OCI-LY3 (cell line): ENCODE measurements around the gene SDHC.
A peak's percentile ranks its signal among the peaks of the same experiment; 100 is the strongest.
"Not testable (repeated sequence)": the region's sequence is repeated elsewhere in the genome, so short reads cannot be mapped to it uniquely, and the experiment has no call there.

Source experiments
- H2AFZ ChIP-seq: fragments of 200-600, 300-600 bp; shearing (Covaris generic); 2 replicates; pipeline ENCODE4 v1.6.0; 2014; ENCODE audit warnings: antibody characterized with exemption, low read depth, low read length
- H3K27ac ChIP-seq: fragments of 200-600, 300-600 bp; sonication (generic); 2 replicates; pipeline ENCODE4 v1.5.1; 2014; ENCODE audit warnings: mild to moderate bottlenecking, low read length, moderate library complexity, mixed read lengths
- H3K27me3 ChIP-seq: fragments of 200-600, 300-600 bp; sonication (generic); 2 replicates; pipeline ENCODE4 v1.6.1; 2014; ENCODE audit warnings: low read depth, low read length, mixed read lengths
- H3K36me3 ChIP-seq: fragments of 200-600, 300-600 bp; sonication (generic); replicated peaks from 2 replicates; pipeline ENCODE3; 2014; ENCODE audit warnings: low read depth, low read length, mixed read lengths
- H3K4me1 ChIP-seq: fragments of 300-600, 200-600 bp; sonication (generic); 2 replicates; pipeline ENCODE4 v1.6.1; 2014; ENCODE audit warnings: low read length, mixed read lengths
- H3K4me2 ChIP-seq: fragments of 200-600, 300-600 bp; sonication (generic); 2 replicates; pipeline ENCODE4 v1.6.1; 2014; ENCODE audit warnings: low read length, mixed read lengths
- H3K4me3 ChIP-seq: fragments of 300-600, 200-600 bp; sonication (generic); 2 replicates; pipeline ENCODE4 v1.5.1; 2014; ENCODE audit warnings: antibody characterized with exemption, mild to moderate bottlenecking, low read length, moderate library complexity
- H3K79me2 ChIP-seq: fragments of 300-600, 200-600 bp; shearing (Covaris generic); 2 replicates; pipeline ENCODE4 v1.6.1; 2014; ENCODE audit warnings: mild to moderate bottlenecking, low read length, mixed read lengths
- H3K9ac ChIP-seq: fragments of 300-600, 200-600 bp; shearing (Covaris generic); 2 replicates; pipeline ENCODE4 v1.6.0; 2014; ENCODE audit warnings: mild to moderate bottlenecking, low read length, moderate library complexity
- H3K9me3 ChIP-seq: fragments of 200-600, 300-600 bp; shearing (Covaris generic); 2 replicates; pipeline ENCODE4 v1.6.1; 2014; ENCODE audit warnings: low read length, mixed read lengths; ENCODE audit not compliant: insufficient read depth
- H4K20me1 ChIP-seq: fragments of 200-600, 300-600 bp; sonication (generic); 2 replicates; pipeline ENCODE4 v1.6.1; 2016; ENCODE audit warnings: low read length, mixed read lengths; ENCODE audit not compliant: insufficient read depth
- CTCF ChIP-seq: fragments of 200-600, 300-600 bp; sonication (generic); IDR thresholded peaks from 2 replicates; pipeline ENCODE4 v1.5.1; 2014; ENCODE audit warnings: antibody characterized with exemption, low read length, low read depth
- EZH2phosphoT487 ChIP-seq: fragments of 200-600 bp; shearing (Covaris generic); IDR thresholded peaks from 2 replicates; pipeline ENCODE4 v1.6.1; 2018; ENCODE audit warnings: antibody characterized with exemption, mixed run types, low read depth

The SDHC gene

GRCh38 chr1:161307892-161308638 lies 6.1 kb upstream of the SDHC start:
- Histone ChIP-seq H2AFZ (no peak overlapping the region), H3K4me2 (no peak overlapping the region), H3K9me3 (no peaks in the 10 kb centered on the region), H3K79me2 (peaks cover 12% of the 10 kb centered on the region), H3K27me3 (peaks cover 12% of the 10 kb centered on the region), H3K9ac (no peak overlapping the region), H3K36me3 (no peaks in the 10 kb centered on the region), H3K27ac (no peak overlapping the region), H3K4me3 (no peak overlapping the region), H4K20me1 (no peaks in the 10 kb centered on the region), H3K4me1 (peaks cover 24% of the 10 kb centered on the region)
- no peak for TF ChIP-seq EZH2phosphoT487
- no peak for TF ChIP-seq CTCF

DNA sequence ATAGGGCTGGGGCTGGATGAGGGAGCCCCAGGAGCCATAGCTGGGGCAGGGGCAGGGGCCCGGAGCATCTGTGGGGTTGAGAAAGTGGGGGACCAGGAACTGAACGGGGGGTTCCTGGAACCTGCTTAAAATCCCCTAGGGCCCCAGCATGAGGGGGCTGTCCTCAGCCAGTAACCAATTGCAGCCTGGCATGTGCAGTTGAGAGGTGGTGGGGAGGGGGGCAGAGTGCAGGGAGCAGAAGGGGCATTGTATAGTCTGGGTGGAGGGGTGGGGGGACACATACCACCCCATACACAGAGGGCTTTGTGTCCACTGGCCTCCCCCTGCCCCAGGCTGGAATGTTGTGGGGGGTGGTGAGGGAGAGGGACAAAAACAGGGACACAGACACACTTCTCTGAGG lies 4.3 kb upstream of the SDHC start, which contains the start of gene MPZ:
Gene MPZ, minus strand, starts transcription at position 101 of the 400 bp plus-strand sequence. Its CDS starts 63 bp downstream, at position 38.
- H3K9ac ChIP-seq, result no peak within 1 kb of the TSS
- no peak within 1 kb of the TSS for H3K4me2 ChIP-seq
- no peaks in the 10 kb centered on the region for H3K9me3 ChIP-seq
- no peak within 1 kb of the TSS for H2AFZ ChIP-seq
- no peak within 1 kb of the TSS for H3K27ac ChIP-seq
- no peak within 1 kb of the TSS for H3K4me3 ChIP-seq
- peaks cover 12% of the 10 kb centered on the region for H3K27me3 ChIP-seq
- TF ChIP-seq EZH2phosphoT487 (no peak), CTCF (no peak)
- H4K20me1 ChIP-seq, result no peaks in the 10 kb centered on the region
- H3K79me2 ChIP-seq, result peaks cover 10% of the 10 kb centered on the region
- H3K36me3 ChIP-seq, result no peaks in the 10 kb centered on the region
- H3K4me1 ChIP-seq, result peaks cover 25% of the 10 kb centered on the region

- H3K27ac ChIP-seq, result no peak overlapping the region
- no peak overlapping the region for H3K4me2 ChIP-seq
- H3K9me3 ChIP-seq, result no peaks in the 10 kb centered on the region
- H3K36me3 ChIP-seq, result no peaks in the 10 kb centered on the region
- H3K79me2 ChIP-seq, result peaks cover 21% of the 10 kb centered on the region
- peaks cover 12% of the 10 kb centered on the region for H3K27me3 ChIP-seq
- no peak overlapping the region for H3K9ac ChIP-seq
- H3K4me3 ChIP-seq, result no peak overlapping the region
- peaks cover 22% of the 10 kb centered on the region for H3K4me1 ChIP-seq
- H2AFZ ChIP-seq, result no peak overlapping the region
- peaks cover 3% of the 10 kb centered on the region; the same call in 1 of the 2 replicates for H4K20me1 ChIP-seq
- no peak for TF ChIP-seq CTCF
- TF ChIP-seq EZH2phosphoT487, result no peak
Observed at GRCh38 chr1:161311595-161312181, 2.5 kb upstream of the SDHC start.

DNA sequence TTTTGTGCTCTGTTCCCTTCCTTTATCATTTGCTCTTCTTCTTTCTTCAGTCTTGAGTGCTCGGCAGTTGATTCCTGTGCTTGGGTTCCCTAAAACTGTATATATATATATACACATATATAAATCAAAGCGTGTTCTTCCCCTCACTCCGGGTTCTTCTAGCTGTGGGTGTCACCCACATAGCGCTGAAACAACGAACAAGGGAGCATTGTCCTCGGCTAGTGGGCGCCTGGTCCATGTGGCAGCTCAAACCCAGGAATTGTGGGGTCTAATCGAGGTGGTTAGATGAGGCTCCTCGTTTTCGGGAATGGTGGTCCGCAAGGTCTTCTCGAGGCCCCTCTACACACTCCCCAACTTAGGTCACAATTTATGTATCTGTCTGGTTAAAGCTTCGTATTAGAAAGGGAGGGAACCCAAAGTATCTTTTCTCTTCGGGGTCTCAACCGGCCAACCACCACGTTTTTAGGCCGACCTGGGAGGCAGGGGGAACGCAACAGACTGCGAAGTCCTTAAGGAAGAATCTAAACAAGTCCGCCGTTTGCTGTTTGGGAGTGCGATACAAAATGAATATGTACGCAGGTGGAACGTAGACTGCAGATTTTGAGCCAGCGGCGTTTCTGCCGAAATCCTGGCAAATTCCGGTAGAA lies 504 bp upstream of the SDHC start:
- Histone ChIP-seq H3K9me3 (no peaks in the 10 kb centered on the region), H2AFZ (peak overlapping the region; percentile 93), H4K20me1 (peaks cover 3% of the 10 kb centered on the region; the same call in 1 of the 2 replicates), H3K9ac (peak overlapping the region; percentile 83), H3K4me1 (peaks cover 14% of the 10 kb centered on the region), H3K79me2 (peaks cover 21% of the 10 kb centered on the region), H3K4me3 (peak overlapping the region; percentile 86), H3K36me3 (no peaks in the 10 kb centered on the region), H3K27me3 (peaks cover 10% of the 10 kb centered on the region), H3K4me2 (peak overlapping the region; percentile 88), H3K27ac (peak overlapping the region; percentile 9; the same call in 1 of the 2 replicates)
- TF ChIP-seq EZH2phosphoT487 (no peak), CTCF (no peak)

DNA sequence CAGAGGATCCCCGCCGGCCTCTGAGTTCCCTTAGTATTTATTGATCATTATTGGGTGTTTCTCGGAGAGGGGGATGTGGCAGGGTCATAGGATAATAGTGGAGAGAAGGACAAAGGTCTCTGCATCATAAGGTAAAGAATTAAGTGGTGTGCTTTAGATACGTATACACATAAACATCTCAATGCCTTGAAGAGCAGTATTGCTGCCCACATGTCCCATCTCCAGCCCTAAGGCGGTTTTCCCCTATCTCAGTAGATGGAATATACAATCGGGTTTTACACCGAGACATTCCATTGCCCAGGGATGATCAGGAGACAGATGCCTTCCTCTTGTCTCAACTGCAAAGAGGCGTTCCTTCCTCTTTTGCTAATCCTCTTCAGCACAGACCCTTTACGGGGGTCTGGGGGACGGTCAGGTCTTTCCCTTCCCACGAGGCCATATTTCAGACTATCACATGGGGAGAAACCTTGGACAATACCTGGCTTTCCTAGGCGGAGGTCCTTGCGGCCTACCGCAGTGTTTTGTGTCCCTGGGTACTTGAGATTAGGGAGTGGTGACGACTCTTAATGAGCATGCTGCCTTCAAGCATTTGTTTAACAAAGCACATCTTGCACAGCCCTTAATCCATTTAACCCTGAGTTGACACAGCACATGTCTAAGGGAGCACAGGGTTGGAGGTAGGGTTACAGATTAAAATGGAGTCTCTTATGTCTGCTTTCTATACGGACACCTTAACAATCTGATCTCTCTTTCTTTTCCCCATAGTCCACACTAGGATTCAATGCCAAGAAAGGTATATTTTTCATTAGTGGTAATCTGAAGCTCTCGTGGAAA lies 1.9 kb downstream of the SDHC start:
- H3K9me3 ChIP-seq, H4K20me1 ChIP-seq, H3K4me3 ChIP-seq, H3K4me2 ChIP-seq, H3K9ac ChIP-seq, H2AFZ ChIP-seq, H3K27me3 ChIP-seq, H3K36me3 ChIP-seq, H3K27ac ChIP-seq: not testable (repeated sequence)
- H3K79me2 ChIP-seq, result peaks cover 28% of the 10 kb centered on the region
- H3K4me1 ChIP-seq, result peaks cover 14% of the 10 kb centered on the region
